HG03575 (cell line): ENCODE data around the gene LGALS14.
"Not testable (repeated sequence)": the region's sequence is repeated elsewhere in the genome, so short reads cannot be mapped to it uniquely, and the experiment has no call there.

Experiments used
- ATAC-seq: cut with Tn5 transposase; IDR thresholded peaks from one replicate; pipeline ENCODE4 v1.9.1; 2021; ENCODE audit not compliant: unreplicated experiment, insufficient number of reproducible peaks, low FRiP score; ENCODE audit errors: extremely low read depth

Gene LGALS14

GRCh38 chr19:39692166-39692565, 12.1 kb upstream of the LGALS14 start:
- ATAC-seq, result no peak

DNA sequence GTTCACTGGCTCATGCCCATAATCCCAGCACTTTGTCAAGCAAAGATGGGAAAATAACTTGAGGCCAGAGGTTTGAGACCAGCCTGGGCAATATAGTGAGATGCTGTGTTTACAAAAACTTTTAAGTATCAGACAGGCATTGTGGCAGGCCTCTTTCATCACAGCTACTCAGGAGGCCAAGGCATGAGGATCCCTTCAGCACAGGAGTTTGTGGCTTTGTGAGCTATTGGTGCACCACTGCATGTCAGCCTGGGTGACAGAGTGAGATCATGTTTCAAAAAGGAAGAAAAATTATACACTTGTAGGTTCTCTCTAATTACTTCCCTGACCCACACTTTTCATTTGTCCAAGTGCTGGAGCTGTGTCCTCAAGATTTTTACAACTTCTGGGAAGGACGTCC, 11.5 kb upstream of the LGALS14 start:
- ATAC-seq, result no peak

- ATAC-seq, result no peak
These were observed 8.5 kb upstream of the LGALS14 start for GRCh38 chr19:39695759-39696158.

DNA sequence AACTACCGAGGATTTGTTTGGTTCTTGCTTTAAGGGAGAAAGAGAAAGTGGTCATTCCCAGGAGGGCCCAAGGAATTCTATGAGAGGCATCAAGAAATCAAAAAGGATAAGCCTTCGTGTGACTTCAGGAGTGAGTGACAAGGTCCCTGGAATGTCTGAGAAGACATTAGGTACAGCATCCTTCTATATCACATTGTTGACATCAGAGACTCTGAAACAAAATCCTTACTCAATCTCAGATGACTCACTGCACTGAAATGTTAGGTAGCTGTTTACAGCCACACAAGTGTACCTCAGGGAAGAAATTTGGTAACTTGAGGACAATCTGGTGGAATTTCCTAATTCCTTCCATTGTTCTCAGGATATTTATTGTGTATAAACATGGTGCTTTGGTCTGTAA, 7.9 kb upstream of the LGALS14 start:
- no peak for ATAC-seq

DNA sequence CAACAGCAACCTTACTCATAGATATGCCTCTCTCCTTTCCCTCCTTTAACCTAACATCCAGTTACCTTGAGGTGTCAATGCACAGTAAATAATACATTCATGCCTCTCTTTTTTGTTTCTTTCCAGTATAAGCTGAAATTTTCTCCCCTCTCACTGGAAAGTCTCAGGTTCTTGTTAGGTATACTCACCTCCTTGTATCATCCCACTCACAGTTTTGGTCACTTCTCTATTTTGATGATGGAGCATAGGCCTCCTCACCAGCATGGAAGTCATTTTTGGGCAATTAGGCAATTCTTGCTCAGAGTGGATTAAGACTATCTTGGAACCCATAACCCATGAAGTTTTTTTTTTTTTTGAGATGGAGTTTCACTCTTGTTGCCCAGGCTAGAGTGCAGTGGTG, 5.7 kb upstream of the LGALS14 start:
- ATAC-seq, result no peak

GRCh38 chr19:39701291-39701690, 3.0 kb upstream of the LGALS14 start:
- ATAC-seq, result no peak

GRCh38 chr19:39705578-39706188, 1.4 kb downstream of the LGALS14 start:
- no peak for ATAC-seq

DNA sequence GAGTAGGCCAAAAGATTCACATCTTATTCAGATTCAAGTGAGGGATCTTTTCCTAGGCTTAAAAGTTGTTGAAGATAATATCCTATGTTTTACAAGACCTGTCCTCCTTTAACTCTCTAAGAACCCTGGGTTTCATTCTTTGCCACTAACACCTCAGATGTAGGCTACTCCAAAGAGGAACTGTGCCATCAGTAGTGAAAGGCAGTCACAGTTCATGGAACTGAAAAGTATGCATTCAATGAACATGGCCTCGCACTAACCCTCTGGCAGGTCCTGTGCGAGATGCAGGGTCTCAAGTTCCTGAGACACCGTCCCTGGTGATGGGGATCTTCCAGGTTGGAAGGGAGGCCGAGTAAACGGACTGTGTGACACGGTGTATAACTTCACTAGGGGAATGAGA, 4.3 kb downstream of the LGALS14 start:
- ATAC-seq, result no peak

GRCh38 chr19:39709026-39709872, 5.0 kb downstream of the LGALS14 start:
- no peak for ATAC-seq

DNA sequence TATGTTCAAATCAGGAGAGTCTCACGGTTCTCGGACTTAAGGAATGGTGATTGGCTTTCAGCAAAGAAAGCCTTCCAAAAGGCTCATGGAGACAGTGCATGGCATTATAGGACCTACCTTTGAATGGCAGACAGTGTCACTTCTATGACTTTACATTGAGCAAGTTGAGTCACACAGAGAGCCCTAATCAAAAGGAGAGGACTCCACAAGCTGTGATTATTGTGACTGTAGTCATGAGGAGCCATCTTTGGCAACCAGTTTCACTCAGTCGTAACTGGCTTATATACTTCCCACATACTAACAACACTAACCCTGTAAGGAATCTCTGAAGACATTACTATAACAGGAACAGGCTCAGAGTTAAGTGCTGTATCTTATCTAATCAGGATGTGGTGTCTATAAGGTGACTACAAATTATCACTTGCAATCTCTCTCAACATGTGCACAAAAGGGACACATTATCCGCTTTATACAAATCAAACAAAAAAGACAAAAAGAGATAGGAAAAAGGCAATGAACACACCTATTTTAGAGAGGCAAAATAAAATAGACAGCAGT, 6.1 kb downstream of the LGALS14 start:
- ATAC-seq, result no peak

- not testable (repeated sequence) for ATAC-seq
These were observed 15.9 kb downstream of the LGALS14 start for GRCh38 chr19:39720144-39720543.

GRCh38 chr19:39725995-39726394, 21.7 kb downstream of the LGALS14 start:
- no peak for ATAC-seq

DNA sequence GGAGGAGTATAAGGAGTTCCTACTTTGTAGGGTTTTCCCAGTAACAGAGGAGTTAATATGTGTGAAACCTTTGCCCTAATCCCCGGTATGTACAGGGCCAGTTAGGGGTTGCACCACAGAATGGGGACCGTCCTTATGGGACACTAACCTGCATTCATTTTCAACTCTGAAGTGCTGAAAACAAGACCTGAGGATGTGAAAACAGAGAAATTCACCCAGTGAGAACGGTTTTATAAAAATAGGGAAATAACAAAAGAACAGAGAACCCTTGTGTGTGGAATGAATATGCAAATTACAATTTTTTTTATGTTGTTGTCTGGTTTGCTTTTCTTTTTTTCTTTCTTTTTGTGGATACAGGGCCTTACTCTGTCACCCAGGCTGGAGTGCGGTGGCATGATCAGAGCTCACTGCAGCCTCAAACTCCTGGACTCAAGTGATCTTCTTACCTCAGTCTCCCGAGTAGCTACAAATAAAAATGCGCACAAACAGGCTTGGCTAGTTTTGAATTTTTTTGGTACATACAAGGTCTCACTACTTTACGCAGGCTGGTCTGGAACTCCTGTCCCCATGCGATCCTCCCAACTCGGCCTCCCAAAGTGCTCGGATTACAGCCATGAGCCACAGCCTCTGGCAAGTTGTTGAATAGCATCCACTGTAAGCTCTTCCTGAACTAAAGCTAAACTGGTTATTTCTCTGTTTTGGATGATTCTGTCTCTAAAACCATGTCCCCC, 23.0 kb downstream of the LGALS14 start:
- ATAC-seq, result no peak

GRCh38 chr19:39728040-39728439, 23.8 kb downstream of the LGALS14 start:
- no peak for ATAC-seq

DNA sequence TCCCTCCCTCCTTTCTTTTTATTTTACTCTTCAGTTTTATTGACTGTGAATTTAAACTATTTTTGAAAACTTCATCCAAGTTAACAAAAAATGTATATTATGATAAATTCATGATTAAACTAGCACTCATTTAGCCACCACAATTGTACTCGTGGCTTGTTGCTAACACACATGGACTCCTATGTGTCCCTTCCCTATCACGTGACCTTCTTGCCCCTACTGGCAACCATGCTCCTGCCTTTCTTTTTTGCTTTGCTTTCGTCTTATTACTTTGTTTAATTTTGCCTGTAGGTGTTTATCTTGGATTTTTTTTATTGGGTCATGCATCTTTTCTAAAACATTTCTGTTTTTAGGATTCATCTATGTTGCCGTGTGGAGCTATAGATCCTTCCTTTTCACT, 25.3 kb downstream of the LGALS14 start:
- no peak for ATAC-seq

GRCh38 chr19:39731685-39732084, 27.4 kb downstream of the LGALS14 start:
- no peak for ATAC-seq

DNA sequence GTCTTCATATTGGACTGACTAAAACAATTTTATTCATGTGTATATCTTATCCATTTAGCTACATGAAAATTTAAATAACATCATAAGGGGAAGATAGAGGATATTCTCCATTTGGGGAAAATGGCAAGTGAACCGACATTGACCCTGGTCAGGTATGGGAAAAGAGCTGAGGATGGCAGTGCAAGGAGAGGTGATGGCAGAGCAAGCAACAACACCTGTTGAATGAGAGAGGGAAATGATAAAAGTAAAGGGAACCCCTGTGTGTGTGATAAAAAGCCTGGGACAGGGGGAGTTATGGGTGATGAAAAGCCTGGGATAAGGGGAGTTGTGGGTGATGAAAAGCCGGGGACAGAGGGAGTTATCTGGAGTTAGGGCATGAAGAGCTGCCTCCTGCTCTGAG, 29.6 kb downstream of the LGALS14 start:
- no peak for ATAC-seq

DNA sequence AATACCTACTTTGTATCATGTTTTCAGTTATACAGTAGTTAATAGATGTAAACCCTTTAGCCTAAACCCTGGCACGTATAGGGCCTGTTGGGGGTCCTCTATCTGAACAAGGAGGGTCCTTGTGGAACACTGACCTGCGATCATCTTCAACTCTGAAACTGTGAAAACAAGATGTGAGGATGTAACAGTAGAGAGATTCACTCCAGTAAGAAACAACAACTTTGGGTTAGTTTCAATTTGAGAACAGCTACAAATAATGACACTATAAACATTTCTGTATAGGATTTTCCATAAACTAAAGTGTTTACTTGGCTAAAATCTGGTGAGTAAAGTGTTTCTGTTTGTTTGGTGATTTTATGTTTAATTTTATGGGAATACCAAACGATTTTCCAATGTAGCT, 31.4 kb downstream of the LGALS14 start:
- ATAC-seq, result no peak

GRCh38 chr19:39736088-39736487, 31.8 kb downstream of the LGALS14 start:
- no peak for ATAC-seq

GRCh38 chr19:39737351-39737750, 33.1 kb downstream of the LGALS14 start:
- no peak for ATAC-seq
